Measurements from ENCODE around the gene C11orf97.
A peak's percentile ranks its signal among the peaks of the same experiment; 100 is the strongest.

DNA sequence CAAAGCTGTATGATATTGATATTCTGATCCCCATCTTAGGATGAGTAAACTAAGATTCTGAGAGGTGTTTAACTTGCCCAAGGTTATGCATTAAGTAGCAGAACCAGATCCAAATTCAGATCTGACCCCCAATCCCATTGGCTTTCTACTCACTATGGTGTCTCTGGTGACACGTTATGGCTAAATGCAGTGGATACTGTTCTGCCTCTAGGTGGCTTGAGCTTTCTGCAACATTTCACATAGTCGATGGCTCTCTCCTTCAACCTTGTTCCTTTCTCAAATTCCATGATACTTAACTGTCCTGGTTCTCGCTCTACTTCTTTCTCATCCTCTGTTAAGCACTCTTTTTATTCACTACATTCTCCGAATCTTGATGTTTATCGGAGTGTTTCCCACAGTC lies 9.4 kb downstream of the C11orf97 start:
- TF ChIP-seq, protein P1, sequence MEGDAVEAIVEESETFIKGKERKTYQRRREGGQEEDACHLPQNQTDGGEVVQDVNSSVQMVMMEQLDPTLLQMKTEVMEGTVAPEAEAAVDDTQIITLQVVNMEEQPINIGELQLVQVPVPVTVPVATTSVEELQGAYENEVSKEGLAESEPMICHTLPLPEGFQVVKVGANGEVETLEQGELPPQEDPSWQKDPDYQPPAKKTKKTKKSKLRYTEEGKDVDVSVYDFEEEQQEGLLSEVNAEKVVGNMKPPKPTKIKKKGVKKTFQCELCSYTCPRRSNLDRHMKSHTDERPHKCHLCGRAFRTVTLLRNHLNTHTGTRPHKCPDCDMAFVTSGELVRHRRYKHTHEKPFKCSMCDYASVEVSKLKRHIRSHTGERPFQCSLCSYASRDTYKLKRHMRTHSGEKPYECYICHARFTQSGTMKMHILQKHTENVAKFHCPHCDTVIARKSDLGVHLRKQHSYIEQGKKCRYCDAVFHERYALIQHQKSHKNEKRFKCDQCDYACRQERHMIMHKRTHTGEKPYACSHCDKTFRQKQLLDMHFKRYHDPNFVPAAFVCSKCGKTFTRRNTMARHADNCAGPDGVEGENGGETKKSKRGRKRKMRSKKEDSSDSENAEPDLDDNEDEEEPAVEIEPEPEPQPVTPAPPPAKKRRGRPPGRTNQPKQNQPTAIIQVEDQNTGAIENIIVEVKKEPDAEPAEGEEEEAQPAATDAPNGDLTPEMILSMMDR (conservative IDR thresholded peaks at IDR 0.05 in 1 of 2, IDR thresholded peaks at IDR 0.05 in 1 of 2; ENCODE audit: extremely low read depth in 1 of 2, insufficient read depth in 1 of 2, low read depth in 1 of 2, low read length in 2 of 2), result peak; percentile 41 to 50
- no peak for TF ChIP-seq EZH2 (IDR thresholded peaks at IDR 0.05; ENCODE audit: borderline replicate concordance, low read length)

Measured in mammary epithelial cell (primary cell).